Epithelial cell of esophagus (primary cell): ENCODE measurements around the gene RALGPS1.

ENCODE experiments used
- DNase-seq: peaks from one replicate; pipeline ENCODE4 v3.0.0; 2010; ENCODE audit warnings: low read depth
- H3K4me3 ChIP-seq: 2 replicates; pipeline ENCODE4 v1.5.1; 2011; ENCODE audit warnings: mild to moderate bottlenecking, low read length, control low read depth
- TF ChIP-seq, protein P1 (sequence below): IDR thresholded peaks from 2 replicates; pipeline ENCODE4 v1.5.1; 2011; ENCODE audit warnings: low read depth, mild to moderate bottlenecking, low read length, control low read depth, inconsistent platforms; ENCODE audit not compliant: insufficient read depth; ENCODE audit errors: missing control alignments

Gene RALGPS1

DNA sequence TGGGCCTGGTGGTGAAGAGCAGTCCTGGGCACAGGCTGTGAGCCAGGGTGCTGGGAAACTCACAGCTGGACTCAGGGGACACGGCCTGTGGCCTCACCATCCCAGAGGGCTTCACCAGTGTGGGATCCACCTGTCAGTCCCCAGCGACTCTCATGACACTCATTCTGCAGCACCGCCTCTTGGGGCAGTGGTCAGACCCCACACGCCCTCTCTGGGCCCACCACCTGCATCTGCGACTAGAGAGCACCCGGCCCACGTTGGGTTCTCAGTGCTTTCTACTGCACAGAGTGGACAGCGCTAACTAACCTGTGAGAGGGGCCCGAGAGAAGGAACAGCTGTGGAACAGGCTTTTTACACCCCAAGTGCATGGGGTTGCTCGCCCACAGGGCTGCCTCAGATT, 304.2 kb downstream of the RALGPS1 start:
- DNase-seq: no peak
- no peak overlapping the region for H3K4me3 ChIP-seq
- TF ChIP-seq, protein P1, sequence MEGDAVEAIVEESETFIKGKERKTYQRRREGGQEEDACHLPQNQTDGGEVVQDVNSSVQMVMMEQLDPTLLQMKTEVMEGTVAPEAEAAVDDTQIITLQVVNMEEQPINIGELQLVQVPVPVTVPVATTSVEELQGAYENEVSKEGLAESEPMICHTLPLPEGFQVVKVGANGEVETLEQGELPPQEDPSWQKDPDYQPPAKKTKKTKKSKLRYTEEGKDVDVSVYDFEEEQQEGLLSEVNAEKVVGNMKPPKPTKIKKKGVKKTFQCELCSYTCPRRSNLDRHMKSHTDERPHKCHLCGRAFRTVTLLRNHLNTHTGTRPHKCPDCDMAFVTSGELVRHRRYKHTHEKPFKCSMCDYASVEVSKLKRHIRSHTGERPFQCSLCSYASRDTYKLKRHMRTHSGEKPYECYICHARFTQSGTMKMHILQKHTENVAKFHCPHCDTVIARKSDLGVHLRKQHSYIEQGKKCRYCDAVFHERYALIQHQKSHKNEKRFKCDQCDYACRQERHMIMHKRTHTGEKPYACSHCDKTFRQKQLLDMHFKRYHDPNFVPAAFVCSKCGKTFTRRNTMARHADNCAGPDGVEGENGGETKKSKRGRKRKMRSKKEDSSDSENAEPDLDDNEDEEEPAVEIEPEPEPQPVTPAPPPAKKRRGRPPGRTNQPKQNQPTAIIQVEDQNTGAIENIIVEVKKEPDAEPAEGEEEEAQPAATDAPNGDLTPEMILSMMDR: no peak

DNA sequence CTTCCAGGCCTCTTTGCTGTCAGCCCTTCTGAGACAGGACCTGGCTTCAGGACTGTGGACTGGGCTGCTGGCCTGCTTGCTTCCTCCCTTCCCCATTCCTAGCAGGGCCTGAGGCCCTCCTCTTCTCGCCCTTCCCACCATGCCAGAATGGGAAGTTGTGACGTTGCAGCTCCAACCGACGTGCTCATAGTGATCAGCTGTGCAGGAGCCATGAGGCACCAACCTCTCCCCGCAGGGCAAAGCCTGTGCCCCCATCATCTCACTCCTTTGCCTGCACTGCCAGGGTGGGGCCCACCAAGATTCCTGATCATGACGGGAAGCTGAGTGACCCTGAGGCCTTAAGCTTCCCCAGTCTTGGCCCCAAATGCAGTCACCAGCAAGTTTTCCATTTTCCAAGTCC, 304.9 kb downstream of the RALGPS1 start:
- TF ChIP-seq, protein P1: no peak
- H3K4me3 ChIP-seq: no peak overlapping the region
- no peak for DNase-seq

- no peak for DNase-seq
- TF ChIP-seq, protein P1: no peak
- no peak overlapping the region for H3K4me3 ChIP-seq
These were observed 307.1 kb downstream of the RALGPS1 start for GRCh38 chr9:127221695-127222094.

- H3K4me3 ChIP-seq: no peak overlapping the region
- no peak for DNase-seq
- TF ChIP-seq, protein P1: no peak
These were observed 308.0 kb downstream of the RALGPS1 start for GRCh38 chr9:127222388-127223095.

GRCh38 chr9:127223266-127223665, 308.7 kb downstream of the RALGPS1 start:
- H3K4me3 ChIP-seq: no peak overlapping the region
- TF ChIP-seq, protein P1: no peak
- no peak for DNase-seq

- H3K4me3 ChIP-seq: peak overlapping the region; percentile 15
- TF ChIP-seq, protein P1: no peak
- DNase-seq: no peak
These were observed 309.2 kb downstream of the RALGPS1 start for GRCh38 chr9:127223810-127224177.
